ENCODE results near the gene CCDC92B. TPM values are rescaled to one million over a fixed set of nuclear protein-coding genes. Genes with fewer than 3 reads are reported as not detected.

The CCDC92B gene
- total RNA-seq, 1 experiment from 2014 or later: 1.9 TPM

- no peak for DNase-seq
- Histone ChIP-seq H3K27ac (no peak overlapping the region), H3K4me1 (replicated peaks; ENCODE audit: insufficient read depth) (no peaks in the 10 kb centered on the region), H3K4me3 (no peak overlapping the region), H3F3A (ENCODE audit: insufficient read depth, low read depth) (no peaks in the 10 kb centered on the region), H3K9me2 (ENCODE audit: insufficient read depth) (no peaks in the 10 kb centered on the region), H3K27me3 (ENCODE audit: insufficient read depth, low read depth) (peaks cover 34% of the 10 kb centered on the region), H3K4me2 (no peak overlapping the region), H3K79me2 (ENCODE audit: low read depth) (no peaks in the 10 kb centered on the region), H2AFZ (no peak overlapping the region), H3K36me3 (ENCODE audit: low read depth) (no peaks in the 10 kb centered on the region), H3K9me3 (ENCODE audit: insufficient read depth, low read depth) (no peaks in the 10 kb centered on the region), H4K20me1 (ENCODE audit: insufficient read depth) (no peaks in the 10 kb centered on the region)
- no TSS peak for BruUV-seq (replicated peaks)
- POLR2A ChIA-PET (ENCODE audit: unreplicated experiment): interaction anchor here (0.6 kb wide), 2 partner anchors 12 to 92 kb away, joined by 3 to 14 read pairs; no protein-coding TSS in a partner anchor
- intact Hi-C loops (cut with micrococcal nuclease; ENCODE audit: unreplicated experiment): no loop called here
- no peak for TF ChIP-seq EZH2 (IDR thresholded peaks at IDR 0.05; ENCODE audit: low read depth)
- TF ChIP-seq CTCF (conservative IDR thresholded peaks at IDR 0.05): no peak
- CTCF ChIA-PET: no interaction called here
Measured at GRCh38 chr17:2730764-2731353, 18.6 kb downstream of the CCDC92B start.

GRCh38 chr17:2724784-2725164 is 24.7 kb downstream of the CCDC92B start:
- POLR2A ChIA-PET (ENCODE audit: unreplicated experiment): interaction anchor here (0.6 kb wide), 1 partner anchor 211 kb away, joined by 8 read pairs; no protein-coding TSS in a partner anchor
- Histone ChIP-seq H3K4me3 (no peak overlapping the region), H3K79me2 (ENCODE audit: low read depth) (no peaks in the 10 kb centered on the region), H3K27me3 (ENCODE audit: insufficient read depth, low read depth) (peaks cover 21% of the 10 kb centered on the region), H2AFZ (no peak overlapping the region), H3K27ac (no peak overlapping the region), H3K9me3 (ENCODE audit: insufficient read depth, low read depth) (no peaks in the 10 kb centered on the region), H3K36me3 (ENCODE audit: low read depth) (no peaks in the 10 kb centered on the region), H3K9me2 (ENCODE audit: insufficient read depth) (no peaks in the 10 kb centered on the region), H3K4me1 (replicated peaks; ENCODE audit: insufficient read depth) (no peaks in the 10 kb centered on the region), H3F3A (ENCODE audit: insufficient read depth, low read depth) (no peaks in the 10 kb centered on the region), H4K20me1 (ENCODE audit: insufficient read depth) (no peaks in the 10 kb centered on the region), H3K4me2 (no peak overlapping the region)
- intact Hi-C loops (cut with micrococcal nuclease; ENCODE audit: unreplicated experiment): no loop called here
- CTCF ChIA-PET: no interaction called here
- no peak for TF ChIP-seq CTCF (conservative IDR thresholded peaks at IDR 0.05)
- TF ChIP-seq EZH2 (IDR thresholded peaks at IDR 0.05; ENCODE audit: low read depth): no peak
- no TSS peak for BruUV-seq (replicated peaks)
- no peak for DNase-seq

GRCh38 chr17:2723997-2724783 is 25.3 kb downstream of the CCDC92B start:
- BruUV-seq (replicated peaks): no TSS peak
- H3K4me3 ChIP-seq: no peak overlapping the region
- POLR2A ChIA-PET (ENCODE audit: unreplicated experiment): interaction anchor here (0.6 kb wide), 2 partner anchors 13 to 210 kb away, joined by 8 to 11 read pairs; no protein-coding TSS in a partner anchor
- no peak overlapping the region for H3K4me2 ChIP-seq
- peak in 1 of 2 experiments; percentile 76 for DNase-seq
- no peaks in the 10 kb centered on the region for H3K36me3 ChIP-seq (ENCODE audit: low read depth)
- no peaks in the 10 kb centered on the region for H3K4me1 ChIP-seq (replicated peaks; ENCODE audit: insufficient read depth)
- no peaks in the 10 kb centered on the region for H3K9me2 ChIP-seq (ENCODE audit: insufficient read depth)
- intact Hi-C loops (cut with micrococcal nuclease; ENCODE audit: unreplicated experiment): no loop called here
- CTCF ChIA-PET: no interaction called here
- TF ChIP-seq EZH2 (IDR thresholded peaks at IDR 0.05; ENCODE audit: low read depth): no peak
- no peak for TF ChIP-seq CTCF (conservative IDR thresholded peaks at IDR 0.05)
- no peak overlapping the region for H3K27ac ChIP-seq
- no peaks in the 10 kb centered on the region for H3K79me2 ChIP-seq (ENCODE audit: low read depth)
- peaks cover 19% of the 10 kb centered on the region for H3K27me3 ChIP-seq (ENCODE audit: insufficient read depth, low read depth)
- no peaks in the 10 kb centered on the region for H4K20me1 ChIP-seq (ENCODE audit: insufficient read depth)
- H3K9me3 ChIP-seq (ENCODE audit: insufficient read depth, low read depth): no peaks in the 10 kb centered on the region
- H2AFZ ChIP-seq: no peak overlapping the region
- H3F3A ChIP-seq (ENCODE audit: insufficient read depth, low read depth): no peaks in the 10 kb centered on the region
